Neuronal stem cell (in vitro differentiated cells): ENCODE results near the gene FN3KRP.
"Not testable (repeated sequence)": the region's sequence is repeated elsewhere in the genome, so short reads cannot be mapped to it uniquely, and the experiment has no call there.

Experiments used
- DNase-seq: peaks from one replicate; pipeline ENCODE4 v3.0.0-alpha.2; 2013; ENCODE audit warnings: low spot score
- H2AFZ ChIP-seq: one replicate; pipeline ENCODE4 v1.6.1; 2013; ENCODE audit warnings: mild to moderate bottlenecking, low read length, inconsistent platforms
- H2AK5ac ChIP-seq: 2 replicates; pipeline ENCODE4 v1.6.1; 2013; ENCODE audit warnings: low read depth, mild to moderate bottlenecking, inconsistent platforms, low read length, moderate library complexity, mixed read lengths
- H2BK120ac ChIP-seq: 2 replicates; pipeline ENCODE4 v1.6.1; 2013; ENCODE audit warnings: low read depth, mild to moderate bottlenecking, inconsistent platforms, low read length, moderate library complexity, mixed read lengths
- H2BK12ac ChIP-seq: one replicate; pipeline ENCODE4 v1.6.1; 2013; ENCODE audit warnings: low read length, inconsistent platforms
- H2BK15ac ChIP-seq: 2 replicates; pipeline ENCODE4 v1.6.1; 2013; ENCODE audit warnings: mild to moderate bottlenecking, low read length, inconsistent platforms, mixed read lengths
- H2BK5ac ChIP-seq: one replicate; pipeline ENCODE4 v1.6.1; 2013; ENCODE audit warnings: inconsistent platforms, mild to moderate bottlenecking, low read length, moderate library complexity
- H3K14ac ChIP-seq: one replicate; pipeline ENCODE4 v1.6.1; 2013; ENCODE audit warnings: low read length, inconsistent platforms
- H3K18ac ChIP-seq: 2 replicates; pipeline ENCODE4 v1.6.1; 2013; ENCODE audit warnings: low read length, inconsistent platforms
- H3K23ac ChIP-seq: 2 replicates; pipeline ENCODE4 v1.6.1; 2013; ENCODE audit warnings: low read depth, mild to moderate bottlenecking, mixed read lengths, low read length, inconsistent platforms; ENCODE audit not compliant: poor library complexity
- H3K27ac ChIP-seq: replicated peaks from 3 replicates; pipeline ENCODE4 v1.5.1; 2013; ENCODE audit warnings: low read length, inconsistent platforms
- H3K27me3 ChIP-seq, 3 experiments: 2 replicates each; pipeline ENCODE4 v1.6.1; 2013; ENCODE audit warnings: low read length in 3 of 3, mild to moderate bottlenecking in 2 of 3, inconsistent platforms in 1 of 3, low read depth in 1 of 3, mixed read lengths in 1 of 3, moderate library complexity in 1 of 3; ENCODE audit not compliant: control insufficient read depth in 3 of 3, insufficient read depth in 3 of 3
- H3K36me3 ChIP-seq, 2 donors: replicated peaks in 1 of 2; 2 replicates each; pipeline ENCODE4 v1.6.1; 2013; ENCODE audit warnings: low read length in 2 of 2; ENCODE audit not compliant: control insufficient read depth in 2 of 2, insufficient read depth in 2 of 2
- H3K4ac ChIP-seq: 2 replicates; pipeline ENCODE4 v1.6.1; 2013; ENCODE audit warnings: inconsistent platforms, mild to moderate bottlenecking, low read length, moderate library complexity
- H3K4me1 ChIP-seq, 2 donors: 1 replicate in 1 of 2; 2 replicates in 1 of 2; pipeline ENCODE4 v1.6.1; 2013; ENCODE audit warnings: low read length in 2 of 2, low read depth in 1 of 2; ENCODE audit not compliant: control insufficient read depth in 2 of 2, insufficient read depth in 1 of 2
- H3K4me2 ChIP-seq: one replicate; pipeline ENCODE4 v1.6.1; 2013; ENCODE audit warnings: mild to moderate bottlenecking, low read length, inconsistent platforms; ENCODE audit not compliant: insufficient read depth, poor library complexity, severe bottlenecking
- H3K4me3 ChIP-seq, 2 donors: 2 replicates each; pipeline ENCODE4 v1.5.1; 2013; ENCODE audit warnings: low read length in 2 of 2, mild to moderate bottlenecking in 2 of 2, inconsistent platforms in 1 of 2, moderate library complexity in 1 of 2
- H3K79me1 ChIP-seq: one replicate; pipeline ENCODE4 v1.6.1; 2013; ENCODE audit warnings: low read depth, mild to moderate bottlenecking, inconsistent platforms, low read length, moderate library complexity
- H3K9ac ChIP-seq: one replicate; pipeline ENCODE4 v1.6.1; 2013; ENCODE audit warnings: mild to moderate bottlenecking, low read depth, low read length, inconsistent platforms; ENCODE audit not compliant: poor library complexity
- H3K9me3 ChIP-seq, 2 donors: replicated peaks in 1 of 2; 2 replicates each; pipeline versions ENCODE3 to v1.6.1; 2013; ENCODE audit warnings: low read length in 2 of 2, mild to moderate bottlenecking in 2 of 2, inconsistent platforms in 1 of 2, low read depth in 1 of 2, mixed read lengths in 1 of 2, moderate library complexity in 1 of 2; ENCODE audit not compliant: control insufficient read depth in 2 of 2, insufficient read depth in 1 of 2
- H4K8ac ChIP-seq: one replicate; pipeline ENCODE4 v1.6.1; 2013; ENCODE audit warnings: low read depth, mild to moderate bottlenecking, inconsistent platforms, low read length, moderate library complexity
- H4K91ac ChIP-seq: one replicate; pipeline ENCODE4 v1.6.1; 2013; ENCODE audit warnings: low read length, low read depth, mild to moderate bottlenecking, inconsistent platforms; ENCODE audit not compliant: poor library complexity
- WGBS, 2 donors: extraction: QIAGEN DNeasy Blood & Tissue Kit; methylation state at CpG; one replicate each; pipeline ENCODE4 v1.1.7; 2013; ENCODE audit warnings: missing lambda C conversion rate in 2 of 2, mixed read lengths in 1 of 2; ENCODE audit not compliant: insufficient read length in 2 of 2, insufficient replicate concordance in 1 of 2; ENCODE audit errors: extremely low coverage in 2 of 2; 5-methylcytosine and 5-hydroxymethylcytosine counted together

The FN3KRP gene

GRCh38 chr17:82740906-82741759, 24.6 kb downstream of the FN3KRP start:
- Histone ChIP-seq H2AK5ac (no peak overlapping the region), H2BK12ac (no peak overlapping the region), H3K27me3 (no peaks in the 10 kb centered on the region), H3K18ac (no peak overlapping the region), H3K79me1 (peaks cover 5% of the 10 kb centered on the region), H3K14ac (no peak overlapping the region), H4K8ac (no peak overlapping the region), H3K23ac (no peak overlapping the region), H3K9ac (no peak overlapping the region), H3K9me3 (peaks cover 19 to 32% of the 10 kb centered on the region in 2 donors), H3K4me3 (no peak overlapping the region), H2AFZ (no peak overlapping the region), H2BK120ac (no peak overlapping the region), H2BK15ac (no peak overlapping the region), H4K91ac (no peak overlapping the region), H3K4ac (no peak overlapping the region), H2BK5ac (no peak overlapping the region), H3K36me3 (peaks cover 31 to 54% of the 10 kb centered on the region in 2 donors), H3K27ac (no peak overlapping the region), H3K4me2 (no peak overlapping the region), H3K4me1 (no peaks in the 10 kb centered on the region)
- WGBS, 2 donors: no CpG with 5 or more reads among the region's 10 CpGs
- no peak for DNase-seq

DNA sequence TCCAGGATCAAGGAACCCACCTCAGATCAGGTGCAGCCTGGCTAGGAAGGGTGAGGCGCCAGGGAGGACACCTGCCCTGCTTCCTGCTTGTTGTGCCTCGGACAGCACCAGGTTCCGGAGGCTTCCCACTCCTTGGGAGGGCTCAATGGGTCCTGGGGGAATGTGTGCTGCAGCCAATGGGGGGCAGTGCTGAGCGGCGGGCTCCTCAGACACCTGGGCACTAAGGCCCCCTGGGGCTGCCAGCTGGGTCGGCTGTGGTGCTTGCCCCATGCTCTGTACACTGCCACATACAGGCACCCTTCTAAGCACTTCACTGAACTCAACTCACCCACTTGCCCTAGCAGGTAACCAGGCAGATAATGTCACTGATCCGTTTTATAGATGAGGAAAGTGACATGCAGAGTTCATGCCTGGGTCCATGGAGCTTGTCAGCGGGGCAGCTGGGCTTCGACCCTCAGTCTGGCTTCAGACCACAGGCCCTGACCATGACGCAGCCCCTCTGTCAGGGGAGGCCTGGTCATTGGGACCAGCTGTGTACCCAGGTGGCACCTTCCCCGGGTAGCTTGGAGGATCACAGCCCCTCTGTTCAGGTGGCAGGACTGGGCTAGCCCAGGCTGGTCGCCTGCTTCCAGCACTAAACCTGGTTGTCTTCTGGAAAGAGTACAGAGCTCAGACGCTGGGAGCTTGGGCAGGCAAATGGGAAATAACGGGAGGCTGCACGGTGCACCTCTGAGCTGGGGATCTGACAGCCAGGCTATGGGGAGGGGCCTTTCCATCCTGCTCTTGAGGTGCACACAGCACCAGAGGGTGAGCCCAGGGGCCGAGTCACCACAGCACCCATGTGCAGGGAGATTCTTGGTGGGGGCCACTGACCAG, 27.1 kb downstream of the FN3KRP start:
- WGBS, 2 donors: no CpG with 5 or more reads among the region's 16 CpGs
- no peak overlapping the region for H3K14ac ChIP-seq
- no peak for DNase-seq

DNA sequence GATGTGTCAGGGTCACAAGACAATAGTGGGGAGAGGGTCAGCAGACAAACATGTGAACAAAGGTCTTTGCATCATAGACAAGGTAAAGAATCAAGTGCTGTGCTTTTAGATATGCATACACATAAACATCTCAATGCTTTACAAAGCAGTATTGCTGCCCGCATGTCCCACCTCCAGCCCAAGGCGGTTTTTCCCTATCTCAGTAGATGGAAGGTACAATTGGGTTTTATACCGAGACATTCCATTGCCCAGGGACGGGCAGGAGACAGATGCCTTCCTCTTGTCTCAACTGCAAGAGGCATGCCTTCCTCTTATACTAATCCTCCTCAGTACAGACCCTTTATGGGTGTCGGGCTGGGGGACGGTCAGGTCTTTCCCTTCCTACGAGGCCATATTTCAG, 28.2 kb downstream of the FN3KRP start:
- H4K91ac ChIP-seq, DNase-seq, H3K4me2 ChIP-seq, H3K23ac ChIP-seq, H3K79me1 ChIP-seq, H3K18ac ChIP-seq, H2BK5ac ChIP-seq, H4K8ac ChIP-seq, H2BK12ac ChIP-seq, H2BK15ac ChIP-seq, H3K4me1 ChIP-seq, H3K27me3 ChIP-seq, H3K9ac ChIP-seq, H3K4me3 ChIP-seq, H2AFZ ChIP-seq, H3K14ac ChIP-seq, H3K4ac ChIP-seq, H3K27ac ChIP-seq, H2BK120ac ChIP-seq, H2AK5ac ChIP-seq: not testable (repeated sequence)
- H3K9me3 ChIP-seq: peaks cover 19 to 36% of the 10 kb centered on the region in 2 donors
- H3K36me3 ChIP-seq: peaks cover 28 to 50% of the 10 kb centered on the region in 2 donors
- no CpG with 5 or more reads among the region's 7 CpGs for WGBS, 2 donors

More for the DNA sequence above, 27.1 kb downstream of the FN3KRP start:
- peaks cover 30 to 47% of the 10 kb centered on the region in 2 donors for H3K36me3 ChIP-seq
- no peak overlapping the region for H3K4ac ChIP-seq
- H3K27me3 ChIP-seq: no peaks in the 10 kb centered on the region
- no peaks in the 10 kb centered on the region for H3K79me1 ChIP-seq
- no peak overlapping the region for H3K9ac ChIP-seq
- H2AK5ac ChIP-seq: no peak overlapping the region
- no peak overlapping the region for H2BK12ac ChIP-seq
- H2BK120ac ChIP-seq: no peak overlapping the region
- H2BK15ac ChIP-seq: no peak overlapping the region
- H3K9me3 ChIP-seq: peaks cover 19 to 34% of the 10 kb centered on the region in 2 donors
- peak overlapping the region; percentile 18 for H3K18ac ChIP-seq
- H3K27ac ChIP-seq: no peak overlapping the region
- no peak overlapping the region for H3K4me2 ChIP-seq
- H4K91ac ChIP-seq: no peak overlapping the region
- H4K8ac ChIP-seq: no peak overlapping the region
- H2AFZ ChIP-seq: no peak overlapping the region
- H3K4me1 ChIP-seq: no peaks in the 10 kb centered on the region
- no peak overlapping the region for H2BK5ac ChIP-seq
- no peak overlapping the region for H3K4me3 ChIP-seq
- peak overlapping the region; percentile 68 for H3K23ac ChIP-seq

DNA sequence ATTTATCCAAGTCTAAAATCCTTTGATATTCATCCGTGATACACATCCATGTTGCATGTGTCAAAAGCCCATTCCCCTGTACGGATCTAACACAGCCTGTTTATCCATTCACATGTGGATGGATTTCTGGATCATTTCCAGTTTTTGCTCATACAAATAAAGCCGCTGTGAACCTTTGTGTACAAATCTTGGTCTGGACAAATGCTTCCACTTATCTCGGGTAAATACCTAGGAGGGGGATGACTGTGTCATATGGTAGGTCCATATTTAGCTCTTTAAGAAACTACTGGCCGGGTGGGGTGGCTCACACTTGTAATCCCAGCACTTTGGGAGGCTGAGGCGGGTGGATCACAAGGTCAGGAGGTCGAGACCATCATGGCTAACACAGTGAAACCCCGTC, 29.0 kb downstream of the FN3KRP start:
- Histone ChIP-seq H2BK120ac (no peak overlapping the region), H3K27ac (no peak overlapping the region), H3K23ac (no peak overlapping the region), H2BK5ac (no peak overlapping the region), H3K9ac (no peak overlapping the region), H3K4me3 (no peak overlapping the region), H3K79me1 (no peaks in the 10 kb centered on the region), H2BK15ac (no peak overlapping the region), H3K36me3 (peaks cover 23 to 42% of the 10 kb centered on the region in 2 donors), H3K4me1 (peaks cover 0 to 3% of the 10 kb centered on the region in 2 donors), H4K8ac (no peak overlapping the region), H2BK12ac (no peak overlapping the region), H3K9me3 (peaks cover 23 to 35% of the 10 kb centered on the region in 2 donors), H4K91ac (no peak overlapping the region), H3K14ac (no peak overlapping the region), H3K4me2 (no peak overlapping the region), H2AK5ac (no peak overlapping the region), H3K18ac (no peak overlapping the region), H2AFZ (no peak overlapping the region), H3K4ac (no peak overlapping the region), H3K27me3 (peaks cover 0 to 5% (median 2%) of the 10 kb centered on the region in 3 experiments)
- DNase-seq: no peak
- no CpG with 5 or more reads among the region's 8 CpGs for WGBS, 2 donors
